Metanephros (tissue), 2 donors: ENCODE data around the gene ATG2B. TPM values are rescaled to one million over a fixed set of nuclear protein-coding genes. Genes with fewer than 3 reads are reported as not detected.
A peak's percentile ranks its signal among the peaks of the same experiment; 100 is the strongest.

Experiments
- small RNA-seq: library from RNA; depleted of rRNA; stranded (forward); fragments of <200 nt; gene quantifications from one replicate; pipeline ENCODE3, GENCODE V24; 2014; ENCODE audit warnings: low replicate concordance
- total RNA-seq: library from RNA; depleted of rRNA; stranded (reverse); fragments of >200 nt; gene quantifications from one replicate; pipeline ENCODE4 v1.2.3, GENCODE V29; 2014

The ATG2B gene, protein sequence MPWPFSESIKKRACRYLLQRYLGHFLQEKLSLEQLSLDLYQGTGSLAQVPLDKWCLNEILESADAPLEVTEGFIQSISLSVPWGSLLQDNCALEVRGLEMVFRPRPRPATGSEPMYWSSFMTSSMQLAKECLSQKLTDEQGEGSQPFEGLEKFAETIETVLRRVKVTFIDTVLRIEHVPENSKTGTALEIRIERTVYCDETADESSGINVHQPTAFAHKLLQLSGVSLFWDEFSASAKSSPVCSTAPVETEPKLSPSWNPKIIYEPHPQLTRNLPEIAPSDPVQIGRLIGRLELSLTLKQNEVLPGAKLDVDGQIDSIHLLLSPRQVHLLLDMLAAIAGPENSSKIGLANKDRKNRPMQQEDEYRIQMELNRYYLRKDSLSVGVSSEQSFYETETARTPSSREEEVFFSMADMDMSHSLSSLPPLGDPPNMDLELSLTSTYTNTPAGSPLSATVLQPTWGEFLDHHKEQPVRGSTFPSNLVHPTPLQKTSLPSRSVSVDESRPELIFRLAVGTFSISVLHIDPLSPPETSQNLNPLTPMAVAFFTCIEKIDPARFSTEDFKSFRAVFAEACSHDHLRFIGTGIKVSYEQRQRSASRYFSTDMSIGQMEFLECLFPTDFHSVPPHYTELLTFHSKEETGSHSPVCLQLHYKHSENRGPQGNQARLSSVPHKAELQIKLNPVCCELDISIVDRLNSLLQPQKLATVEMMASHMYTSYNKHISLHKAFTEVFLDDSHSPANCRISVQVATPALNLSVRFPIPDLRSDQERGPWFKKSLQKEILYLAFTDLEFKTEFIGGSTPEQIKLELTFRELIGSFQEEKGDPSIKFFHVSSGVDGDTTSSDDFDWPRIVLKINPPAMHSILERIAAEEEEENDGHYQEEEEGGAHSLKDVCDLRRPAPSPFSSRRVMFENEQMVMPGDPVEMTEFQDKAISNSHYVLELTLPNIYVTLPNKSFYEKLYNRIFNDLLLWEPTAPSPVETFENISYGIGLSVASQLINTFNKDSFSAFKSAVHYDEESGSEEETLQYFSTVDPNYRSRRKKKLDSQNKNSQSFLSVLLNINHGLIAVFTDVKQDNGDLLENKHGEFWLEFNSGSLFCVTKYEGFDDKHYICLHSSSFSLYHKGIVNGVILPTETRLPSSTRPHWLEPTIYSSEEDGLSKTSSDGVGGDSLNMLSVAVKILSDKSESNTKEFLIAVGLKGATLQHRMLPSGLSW (N-terminal part only)
- 48.8 TPM for total RNA-seq

DNA sequence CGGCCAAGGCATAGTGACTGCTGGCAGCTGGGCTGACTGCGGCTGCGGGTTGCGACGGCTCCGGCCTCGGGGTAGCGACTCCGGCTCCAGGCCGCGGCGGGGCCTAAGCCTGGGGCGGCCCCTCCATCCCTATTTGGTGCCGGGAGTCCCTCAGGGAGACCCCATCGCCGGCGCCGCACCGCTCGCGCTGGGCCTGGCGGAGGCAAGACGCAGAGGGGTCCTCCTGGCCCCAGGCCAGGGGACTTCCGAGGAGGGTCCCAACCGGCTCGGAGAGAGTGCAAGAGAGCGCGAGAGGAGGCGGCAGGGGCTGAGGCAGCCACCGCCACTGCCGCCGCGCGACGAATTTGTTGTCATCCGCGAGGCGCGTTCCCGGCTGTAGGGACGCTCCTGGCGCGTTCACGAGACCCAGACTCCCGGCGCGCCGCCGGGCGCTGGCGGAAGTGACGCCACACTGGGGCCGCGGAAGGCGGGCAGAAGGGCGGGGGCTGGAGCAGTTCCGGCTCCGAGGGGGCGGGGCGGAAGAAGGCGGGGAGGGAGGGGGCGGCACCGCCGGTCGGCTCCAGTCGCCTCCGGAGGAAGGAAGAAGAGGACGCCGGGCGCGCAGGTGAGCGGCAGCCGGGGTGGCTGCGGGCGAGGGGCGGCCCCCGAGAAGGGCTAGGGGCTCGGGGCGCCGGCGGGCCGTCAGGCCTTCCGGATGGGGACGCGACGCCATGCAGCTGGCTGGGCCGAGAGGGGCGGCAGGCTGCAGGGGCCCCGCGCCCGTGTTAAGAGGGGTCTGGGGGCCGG, at the start of gene ATG2B, which contains the start of gene GSKIP:
Gene ATG2B, minus strand, starts transcription at position 377 of the 786 bp plus-strand sequence. Its CDS starts 365 bp downstream, at position 12.
Gene GSKIP, plus strand, starts transcription at position 562 of the 786 bp plus-strand sequence. CDS start 18,722 bp downstream, outside the sequence.

DNA sequence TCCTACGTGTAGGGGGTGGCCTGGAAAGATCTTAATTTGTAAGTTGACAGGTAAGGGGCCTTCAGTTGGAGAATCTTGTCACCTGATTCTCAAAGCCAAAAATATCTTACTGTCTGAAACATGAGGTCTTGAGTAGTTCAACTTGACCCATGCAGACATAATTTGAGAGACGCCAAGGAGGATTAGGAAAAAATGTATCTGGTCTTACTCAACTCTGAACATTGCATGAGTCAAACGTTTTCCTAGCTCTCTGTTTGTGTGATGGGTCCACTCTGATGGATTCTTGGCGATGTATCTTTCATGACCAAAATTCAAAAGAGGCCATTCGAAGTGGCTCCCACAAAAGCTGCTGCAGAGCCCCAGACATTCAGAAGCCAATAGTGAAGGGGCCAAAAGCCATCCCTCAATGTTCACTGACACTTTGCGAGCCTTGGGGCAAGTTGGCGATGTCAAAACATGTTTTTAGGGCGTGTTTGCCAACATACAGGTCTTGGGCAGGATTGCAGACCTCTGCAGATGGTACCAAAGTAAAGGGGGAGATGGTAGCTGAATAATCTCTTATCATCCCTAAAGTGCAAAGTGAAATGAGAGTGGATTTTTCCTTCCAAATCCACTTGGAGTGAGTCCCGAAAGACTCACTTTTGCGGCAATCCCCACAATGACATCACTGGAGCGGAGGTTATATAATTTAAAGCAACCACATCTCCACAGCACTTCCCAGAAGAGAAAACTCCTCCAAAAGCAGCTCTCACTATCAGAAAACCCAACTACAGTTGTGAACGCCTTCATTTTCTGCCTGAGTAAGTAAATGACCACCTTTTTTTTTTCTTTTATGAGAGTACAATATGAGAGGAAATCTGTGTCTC, 107.4 kb downstream of the ATG2B start, which contains the start of gene BDKRB1:
Gene BDKRB1, plus strand, starts transcription at position 710 of the 866 bp plus-strand sequence. CDS start 7,473 bp downstream, outside the sequence.

Small RNAs within 50 kb of the gene (small RNA-seq; reads per million reads assigned to genes)
- 0.49 reads per million, percentile 60 among the genes with 10 or more reads in this experiment for gene RNU2-33P

Other genes starting within 250 kb of the ATG2B start
- gene BDKRB2, start 158.5 kb downstream of the ATG2B start, total RNA-seq: 7.8 TPM
- gene BDKRB1, start 107.1 kb downstream of the ATG2B start, total RNA-seq: 0.23 TPM
- gene GSKIP, start 185 bp upstream of the ATG2B start, total RNA-seq: 18.2 TPM
- gene AK7, start 28.8 kb upstream of the ATG2B start, total RNA-seq: 4.4 TPM
- gene PAPOLA, start 139.0 kb upstream of the ATG2B start, total RNA-seq: 162 TPM